GM18858 (cell line): ENCODE measurements around the gene SIN3B.
"Not testable (repeated sequence)": the region's sequence is repeated elsewhere in the genome, so short reads cannot be mapped to it uniquely, and the experiment has no call there.

Experiments
- ATAC-seq: cut with Tn5 transposase; IDR thresholded peaks from one replicate; pipeline ENCODE4 v1.9.1; 2021; ENCODE audit not compliant: unreplicated experiment

The SIN3B gene, protein sequence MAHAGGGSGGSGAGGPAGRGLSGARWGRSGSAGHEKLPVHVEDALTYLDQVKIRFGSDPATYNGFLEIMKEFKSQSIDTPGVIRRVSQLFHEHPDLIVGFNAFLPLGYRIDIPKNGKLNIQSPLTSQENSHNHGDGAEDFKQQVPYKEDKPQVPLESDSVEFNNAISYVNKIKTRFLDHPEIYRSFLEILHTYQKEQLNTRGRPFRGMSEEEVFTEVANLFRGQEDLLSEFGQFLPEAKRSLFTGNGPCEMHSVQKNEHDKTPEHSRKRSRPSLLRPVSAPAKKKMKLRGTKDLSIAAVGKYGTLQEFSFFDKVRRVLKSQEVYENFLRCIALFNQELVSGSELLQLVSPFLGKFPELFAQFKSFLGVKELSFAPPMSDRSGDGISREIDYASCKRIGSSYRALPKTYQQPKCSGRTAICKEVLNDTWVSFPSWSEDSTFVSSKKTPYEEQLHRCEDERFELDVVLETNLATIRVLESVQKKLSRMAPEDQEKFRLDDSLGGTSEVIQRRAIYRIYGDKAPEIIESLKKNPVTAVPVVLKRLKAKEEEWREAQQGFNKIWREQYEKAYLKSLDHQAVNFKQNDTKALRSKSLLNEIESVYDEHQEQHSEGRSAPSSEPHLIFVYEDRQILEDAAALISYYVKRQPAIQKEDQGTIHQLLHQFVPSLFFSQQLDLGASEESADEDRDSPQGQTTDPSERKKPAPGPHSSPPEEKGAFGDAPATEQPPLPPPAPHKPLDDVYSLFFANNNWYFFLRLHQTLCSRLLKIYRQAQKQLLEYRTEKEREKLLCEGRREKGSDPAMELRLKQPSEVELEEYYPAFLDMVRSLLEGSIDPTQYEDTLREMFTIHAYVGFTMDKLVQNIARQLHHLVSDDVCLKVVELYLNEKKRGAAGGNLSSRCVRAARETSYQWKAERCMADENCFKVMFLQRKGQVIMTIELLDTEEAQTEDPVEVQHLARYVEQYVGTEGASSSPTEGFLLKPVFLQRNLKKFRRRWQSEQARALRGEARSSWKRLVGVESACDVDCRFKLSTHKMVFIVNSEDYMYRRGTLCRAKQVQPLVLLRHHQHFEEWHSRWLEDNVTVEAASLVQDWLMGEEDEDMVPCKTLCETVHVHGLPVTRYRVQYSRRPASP

GRCh38 chr19:16829010-16829821, at the start of gene SIN3B:
SIN3B (plus strand) TSS chr19:16829398; CDS start chr19:16829421, 23 bp downstream.
- no peak for ATAC-seq

- no peak for ATAC-seq
Observed at GRCh38 chr19:16779539-16780163, 49.5 kb upstream of the SIN3B start.

GRCh38 chr19:16782719-16783118, 46.5 kb upstream of the SIN3B start:
- ATAC-seq: no peak

DNA sequence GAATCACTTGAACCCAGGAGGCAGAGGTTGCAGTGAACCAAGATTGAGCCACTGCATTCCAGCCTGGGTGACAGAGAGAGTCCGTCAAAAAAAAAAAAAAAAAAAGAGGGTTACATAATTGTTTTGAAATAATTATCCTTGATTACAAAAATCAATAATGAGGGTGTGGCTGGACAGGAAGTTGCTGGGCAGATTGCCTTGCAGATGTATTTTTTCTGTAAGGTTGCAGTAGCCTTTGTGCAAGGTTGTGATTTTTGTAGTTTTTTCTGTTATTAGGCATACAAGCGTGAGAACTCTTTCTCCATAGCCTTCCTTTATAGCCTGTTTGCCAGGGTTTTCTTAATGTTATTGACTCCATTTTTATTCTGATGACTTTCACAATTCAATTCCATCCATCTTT, 40.7 kb upstream of the SIN3B start:
- no peak for ATAC-seq

DNA sequence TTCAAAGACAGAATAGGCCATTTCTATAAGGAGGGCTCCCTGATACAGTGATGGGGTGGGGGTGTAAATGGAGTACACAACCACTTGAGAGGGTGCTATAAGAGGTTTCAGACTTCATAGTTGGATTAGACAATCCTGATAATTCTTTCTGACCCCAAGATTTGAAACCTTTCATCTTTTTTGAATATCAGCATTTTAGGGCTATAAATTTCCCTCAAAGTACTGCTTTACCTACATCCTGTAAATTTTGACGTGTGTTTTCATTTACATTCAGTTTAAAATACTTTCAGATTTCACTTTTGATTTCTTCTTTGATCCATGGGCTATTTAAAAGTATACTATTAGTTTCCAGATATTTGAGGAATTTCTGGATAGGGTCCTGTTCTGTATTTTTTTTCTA, 40.0 kb upstream of the SIN3B start:
- no peak for ATAC-seq

- ATAC-seq: no peak
Observed at GRCh38 chr19:16790051-16790450, 39.1 kb upstream of the SIN3B start.

DNA sequence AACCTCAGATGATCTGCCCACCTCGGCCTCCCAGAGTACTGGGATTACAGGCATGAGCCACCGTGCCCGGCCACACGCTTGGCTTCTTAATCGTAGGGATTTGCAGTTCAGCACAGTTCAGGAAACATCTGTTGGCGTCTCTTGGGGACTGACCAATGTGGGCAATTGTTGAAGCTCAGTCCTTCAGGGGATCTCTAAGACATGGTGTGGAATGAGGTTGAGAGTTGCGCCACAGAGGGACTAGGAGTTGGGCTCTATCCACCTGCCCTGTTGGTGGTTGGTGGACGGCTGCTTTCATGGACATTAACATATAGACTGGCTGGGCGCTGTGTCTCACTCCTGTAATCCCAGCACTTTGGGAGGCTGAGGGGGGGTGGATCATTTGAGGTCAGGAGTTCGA, 37.3 kb upstream of the SIN3B start:
- ATAC-seq: no peak

GRCh38 chr19:16794456-16795441, 34.4 kb upstream of the SIN3B start:
- ATAC-seq: no peak

DNA sequence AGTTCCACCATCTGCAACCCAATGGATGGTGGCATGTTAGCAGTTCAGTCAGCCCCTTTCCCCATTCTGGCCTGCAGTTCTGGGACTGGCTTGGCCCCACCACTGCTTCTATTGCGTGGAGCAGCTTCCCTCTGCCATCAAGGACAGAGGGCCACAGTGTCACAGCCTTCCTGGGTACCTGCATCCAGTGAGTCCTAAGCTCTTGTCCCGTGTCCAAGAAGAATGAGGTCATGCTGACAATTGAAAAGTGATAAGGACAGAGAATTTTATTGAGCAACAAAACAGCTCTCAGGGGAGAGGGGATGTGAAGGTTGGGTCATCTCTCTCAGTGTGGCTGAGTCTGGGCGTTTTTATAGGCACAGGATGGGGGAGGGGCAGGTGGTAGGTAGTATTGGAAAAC, 33.5 kb upstream of the SIN3B start:
- no peak for ATAC-seq

DNA sequence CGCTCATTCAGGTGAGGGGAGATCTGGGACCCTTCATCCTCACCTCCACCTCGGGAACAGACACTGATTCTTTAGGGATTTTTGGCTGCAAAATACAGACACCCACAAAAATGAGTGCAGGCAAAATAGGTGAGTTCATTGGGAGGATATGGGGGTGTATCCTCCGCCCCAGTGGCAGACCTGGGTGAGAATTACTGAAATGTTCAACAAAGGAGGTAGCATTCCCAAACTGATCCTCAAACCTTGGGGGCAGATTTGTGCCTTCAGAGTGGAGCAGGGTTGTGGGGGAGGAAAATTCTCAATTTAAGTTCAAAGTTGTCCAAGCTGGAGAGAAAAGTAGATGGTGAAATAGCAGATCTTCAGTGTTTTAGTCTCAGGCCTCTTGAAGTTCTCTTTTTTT, 31.3 kb upstream of the SIN3B start:
- no peak for ATAC-seq

DNA sequence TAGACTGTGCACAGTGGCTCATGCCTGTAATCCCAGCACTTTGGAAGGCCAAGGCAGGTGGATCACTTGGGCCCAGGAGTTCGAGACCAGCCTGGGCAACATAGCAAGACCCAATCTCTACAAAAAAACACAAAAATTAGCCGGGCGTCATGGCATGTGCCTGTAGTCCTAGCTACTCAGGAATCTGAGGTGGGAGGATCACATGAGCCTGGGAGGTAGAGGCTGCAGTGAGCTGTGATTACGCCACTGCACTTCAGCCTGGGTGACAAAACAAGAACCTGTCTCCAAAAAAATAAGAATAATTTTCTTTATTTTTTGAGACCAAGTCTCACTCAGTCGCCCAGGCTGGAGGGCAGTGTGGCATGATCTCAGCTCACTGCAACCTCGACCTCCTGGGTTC, 30.9 kb upstream of the SIN3B start:
- not testable (repeated sequence) for ATAC-seq

- no peak for ATAC-seq
Observed at GRCh38 chr19:16799740-16800139, 29.5 kb upstream of the SIN3B start.

DNA sequence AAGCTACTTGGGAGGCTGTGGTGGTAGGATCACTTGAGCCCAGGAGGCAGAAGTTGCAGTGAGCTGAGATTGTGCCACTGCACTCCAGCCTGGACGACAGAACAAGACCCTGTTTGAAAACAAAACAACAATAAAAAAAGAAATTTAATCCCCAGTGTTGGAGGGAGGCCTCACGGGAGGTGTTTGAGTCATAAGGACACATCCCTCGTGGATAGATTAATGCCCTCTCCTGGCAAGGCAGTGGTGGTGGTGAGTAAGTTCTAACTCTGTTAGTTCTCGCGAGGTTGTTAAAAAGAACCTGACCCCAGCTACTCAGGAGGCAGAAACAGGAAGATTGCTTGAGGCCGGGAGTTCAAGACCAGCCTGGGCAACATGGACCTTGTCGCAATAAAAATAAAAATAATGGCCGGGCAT, 27.6 kb upstream of the SIN3B start:
- ATAC-seq: no peak

- no peak for ATAC-seq
Observed at GRCh38 chr19:16804176-16804575, 25.0 kb upstream of the SIN3B start.

DNA sequence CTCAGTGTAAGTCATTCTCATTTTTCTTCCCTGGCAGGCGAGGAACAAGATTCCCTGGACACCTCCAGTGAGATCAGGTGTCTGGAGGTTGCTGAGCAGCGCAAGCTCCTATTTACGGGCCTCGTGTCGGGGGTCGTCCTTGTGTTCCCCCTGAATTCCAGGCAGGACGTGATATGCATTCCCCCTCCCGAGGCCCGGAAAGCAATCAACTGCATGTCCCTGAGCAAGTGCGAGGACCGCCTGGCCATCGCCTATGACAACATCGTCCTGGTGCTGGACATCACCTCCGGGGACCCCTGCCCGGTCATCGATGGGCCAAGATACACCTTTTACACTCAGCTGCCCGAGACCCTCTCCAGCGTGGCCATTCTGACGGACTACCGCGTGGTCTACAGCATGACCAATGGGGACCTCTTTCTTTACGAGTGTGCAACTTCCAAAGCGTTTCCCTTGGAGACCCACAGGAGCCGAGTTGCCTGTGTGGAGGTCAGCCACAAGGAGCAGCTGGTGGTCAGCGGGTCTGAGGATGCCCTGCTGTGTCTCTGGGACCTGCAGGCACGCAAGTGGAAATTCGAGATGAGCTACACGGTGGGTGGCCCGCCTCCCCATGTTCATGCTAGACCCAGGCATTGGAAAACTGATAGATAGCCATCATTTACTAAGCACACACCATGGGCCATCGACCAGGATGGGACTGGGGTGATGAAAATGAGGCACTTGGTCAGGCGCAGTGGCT, 21.5 kb upstream of the SIN3B start:
- ATAC-seq: no peak

- no peak for ATAC-seq
Observed at GRCh38 chr19:16814526-16815100, 14.6 kb upstream of the SIN3B start.

DNA sequence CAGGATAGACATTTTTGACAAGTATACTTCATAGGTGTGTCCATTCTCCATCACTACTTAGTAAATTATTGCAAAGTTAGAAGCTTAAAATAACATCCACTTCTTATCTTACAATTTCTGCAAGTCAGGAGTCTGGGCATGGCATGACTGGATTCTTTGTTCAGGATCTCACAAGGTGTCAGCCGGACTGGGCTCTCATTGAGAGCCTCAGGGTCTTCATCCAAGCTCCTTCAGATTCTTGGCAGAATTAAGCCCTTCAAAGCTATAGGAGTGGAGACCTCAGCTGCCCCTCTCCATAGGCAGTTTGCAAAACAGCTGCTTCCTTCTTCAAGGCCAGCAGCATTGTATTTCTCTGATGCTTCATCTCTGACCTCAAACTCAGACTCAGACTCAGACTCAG, 9.1 kb upstream of the SIN3B start:
- no peak for ATAC-seq

DNA sequence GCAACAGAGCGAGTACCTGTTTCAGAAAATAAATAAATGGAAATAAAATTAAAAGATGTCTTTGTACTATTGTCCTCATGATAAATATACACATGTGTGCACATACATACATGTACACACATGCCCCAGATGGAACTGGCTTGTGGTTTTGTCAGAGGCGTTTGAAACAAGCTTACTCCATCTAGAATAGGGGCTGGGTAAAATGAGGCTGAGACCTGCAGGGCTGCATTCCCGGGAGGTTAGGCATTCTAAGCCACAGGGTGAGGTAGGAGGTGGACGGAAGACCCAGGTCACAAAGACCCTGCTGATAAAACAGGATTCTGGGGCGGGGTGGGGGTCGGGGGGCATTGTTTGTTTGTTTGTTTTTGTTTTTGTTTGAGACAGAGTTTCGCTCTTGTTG, 8.1 kb upstream of the SIN3B start:
- ATAC-seq: no peak
